MCF 10A (cell line): Measurements from ENCODE around the gene ANKRD60. TPM values are rescaled to one million over a fixed set of nuclear protein-coding genes. Genes with fewer than 3 reads are reported as not detected.

ENCODE experiments used
- BruUV-seq: library from RNA; stranded (reverse); fragments of 400-500 nt; replicated peaks from 2 replicates; lab custom pipeline; 2021; lab: Mats Ljungman, UMichigan
- CTCF ChIA-PET: fragments of 300-600 bp; sonication (Branson Sonifier 250); formaldehyde crosslinking; extraction: SDS; loops from one replicate; lab custom pipeline; 2021; ENCODE audit warnings: antibody characterized with exemption, inconsistent platforms; lab: Yijun Ruan, JAX
- POLR2A ChIA-PET: fragments of 300-600, 350-650 bp; sonication (Branson Sonifier 250); formaldehyde crosslinking; extraction: SDS; loops from one replicate; lab custom pipeline; 2020; ENCODE audit warnings: antibody characterized with exemption, inconsistent platforms; lab: Yijun Ruan, JAX
- DNase-seq: peaks from one replicate; pipeline ENCODE4 v3.0.0-alpha.2; 2018; ENCODE audit not compliant: unreplicated experiment
- H3K27ac Mint-ChIP-seq: one replicate; pipeline ENCODE4 v1.8.0; 2022; ENCODE audit warnings: mild to moderate bottlenecking, low read depth, mixed read lengths; ENCODE audit not compliant: unreplicated experiment
- H3K27me3 Mint-ChIP-seq: one replicate; pipeline ENCODE4 v1.8.0; 2022; ENCODE audit warnings: mixed read lengths; ENCODE audit not compliant: insufficient read depth, unreplicated experiment
- H3K36me3 Mint-ChIP-seq: one replicate; pipeline ENCODE4 v1.8.0; 2022; ENCODE audit warnings: mild to moderate bottlenecking, moderate library complexity, mixed read lengths; ENCODE audit not compliant: insufficient read depth, unreplicated experiment
- H3K4me1 Mint-ChIP-seq: one replicate; pipeline ENCODE4 v1.8.0; 2022; ENCODE audit warnings: mixed read lengths; ENCODE audit not compliant: insufficient read depth, unreplicated experiment
- H3K4me3 Mint-ChIP-seq: one replicate; pipeline ENCODE4 v1.8.0; 2022; ENCODE audit warnings: mild to moderate bottlenecking, moderate library complexity, mixed read lengths; ENCODE audit not compliant: unreplicated experiment
- H3K9me3 Mint-ChIP-seq: one replicate; pipeline ENCODE4 v1.8.0; 2022; ENCODE audit warnings: mixed read lengths; ENCODE audit not compliant: unreplicated experiment
- CTCF ChIP-seq: fragments of 200-600 bp; IDR thresholded peaks from one replicate; pipeline ENCODE4 v1.8.0; 2022; ENCODE audit warnings: antibody characterized with exemption, mild to moderate bottlenecking; ENCODE audit not compliant: unreplicated experiment
- intact Hi-C: fragments of 100-400 bp; cut with micrococcal nuclease; formaldehyde crosslinking; loops from 2 replicates; pipeline ENCODE4 v1.14.1; 2022
- total RNA-seq: library from RNA; stranded (reverse); gene quantifications from 2 replicates; pipeline ENCODE4 v1.2.3, GENCODE V29; 2022

The ANKRD60 gene
- total RNA-seq, 1 experiment from 2014 or later, result not detected

GRCh38 chr20:58209652-58210397 lies 18.6 kb downstream of the ANKRD60 start:
- DNase-seq, result peak; percentile 65
- no TSS peak for BruUV-seq
- TF ChIP-seq CTCF, result peak; percentile 100
- ChIA-PET CTCF (interaction anchor here (0.5 to 21.7 kb wide), 61 partner anchors 8 to 1497 kb away, joined by 3 to 435 read pairs (median 4); partner anchors contain the start of gene ZBP1), POLR2A (interaction anchor here (0.6 to 1.0 kb wide), 2 partner anchors 25 to 615 kb away, joined by 3 to 4 read pairs; no protein-coding TSS in a partner anchor)
- H3K27me3 Mint-ChIP-seq, result peaks cover 51% of the 10 kb centered on the region
- H3K36me3 Mint-ChIP-seq, result no peaks in the 10 kb centered on the region
- intact Hi-C loops, result loop anchor here (1.0 to 10.0 kb wide), 4 partner anchors 588 to 825 kb away; no protein-coding TSS in a partner anchor
- no peak overlapping the region for H3K4me3 Mint-ChIP-seq
- no peaks in the 10 kb centered on the region for H3K9me3 Mint-ChIP-seq
- H3K27ac Mint-ChIP-seq, result peak overlapping the region; percentile 76
- no peaks in the 10 kb centered on the region for H3K4me1 Mint-ChIP-seq

DNA sequence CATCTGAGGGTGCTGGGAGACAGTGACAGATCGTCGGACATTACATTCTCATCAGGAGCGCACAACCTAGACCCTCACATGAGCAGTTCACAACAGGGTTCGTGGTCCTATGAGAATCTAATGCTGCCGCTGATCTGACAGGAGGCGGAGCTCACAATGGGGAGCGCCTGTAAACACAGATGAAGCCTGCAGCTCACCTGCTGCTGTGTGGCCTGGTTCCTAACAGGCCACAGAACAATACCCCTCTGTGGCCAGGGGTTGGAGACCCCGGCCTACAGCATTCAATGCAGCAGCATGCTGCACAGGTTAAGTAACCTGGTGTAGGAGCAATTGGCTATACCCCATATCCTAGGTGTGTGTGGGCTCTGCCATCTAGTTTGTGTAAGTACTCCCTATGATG lies 19.5 kb downstream of the ANKRD60 start:
- no peak for DNase-seq
- H3K4me3 Mint-ChIP-seq, result no peak overlapping the region

DNA sequence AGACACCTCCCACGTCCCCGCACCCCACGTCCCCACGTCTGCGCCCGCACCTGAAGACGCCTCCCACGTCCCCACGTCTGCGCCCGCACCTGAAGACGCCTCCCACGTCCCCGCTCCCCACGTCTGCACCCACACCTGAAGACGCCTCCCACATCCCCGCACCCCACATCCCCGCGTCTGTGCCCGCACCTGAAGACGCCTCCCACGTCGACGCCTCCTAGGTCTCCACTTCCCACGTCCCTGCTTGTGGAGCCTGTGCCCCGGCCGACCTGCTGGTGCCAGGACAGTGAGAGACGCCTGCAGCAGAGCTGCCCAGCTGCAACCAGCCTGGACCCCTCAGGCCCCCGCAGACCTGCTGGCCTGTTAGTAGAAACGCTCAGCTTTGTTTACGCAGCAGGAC lies 22.6 kb downstream of the ANKRD60 start:
- no TSS peak for BruUV-seq
- CTCF ChIA-PET, result interaction anchor here (0.6 to 21.7 kb wide), 3 partner anchors 583 to 702 kb away, joined by 4 to 435 read pairs (median 83); partner anchors contain the start of gene ZBP1
- intact Hi-C loops, result no loop called here

More for the DNA sequence above, 19.5 kb downstream of the ANKRD60 start:
- ChIA-PET POLR2A (no interaction called here), CTCF (interaction anchor here (0.5 to 21.7 kb wide), 38 partner anchors 8 to 1498 kb away, joined by 3 to 435 read pairs (median 4); partner anchors contain the start of gene ZBP1)
- Mint-ChIP-seq H3K27me3 (peaks cover 54% of the 10 kb centered on the region), H3K27ac (no peak overlapping the region), H3K36me3 (no peaks in the 10 kb centered on the region), H3K4me1 (no peaks in the 10 kb centered on the region), H3K9me3 (no peaks in the 10 kb centered on the region)
- no peak for TF ChIP-seq CTCF
- intact Hi-C loops, result loop anchor here (1.0 kb wide), 3 partner anchors 587 to 695 kb away; no protein-coding TSS in a partner anchor
- BruUV-seq, result no TSS peak

More for the DNA sequence above, 22.6 kb downstream of the ANKRD60 start:
- DNase-seq, result no peak
- H3K27ac Mint-ChIP-seq, result no peak overlapping the region
- no peaks in the 10 kb centered on the region for H3K4me1 Mint-ChIP-seq
- H3K9me3 Mint-ChIP-seq, result no peaks in the 10 kb centered on the region
- POLR2A ChIA-PET, result no interaction called here
- H3K36me3 Mint-ChIP-seq, result no peaks in the 10 kb centered on the region
- H3K27me3 Mint-ChIP-seq, result peaks cover 47% of the 10 kb centered on the region
- TF ChIP-seq CTCF, result no peak
- H3K4me3 Mint-ChIP-seq, result no peak overlapping the region
